Measurements from ENCODE around the gene KLHL22. TPM values are rescaled to one million over a fixed set of nuclear protein-coding genes. Genes with fewer than 3 reads are reported as not detected.
"Not testable (repeated sequence)": the region's sequence is repeated elsewhere in the genome, so short reads cannot be mapped to it uniquely, and the experiment has no call there.

KLHL22 gene
- total RNA-seq, 2 experiments from 2014 or later: 14.1 to 15.2 TPM

DNA sequence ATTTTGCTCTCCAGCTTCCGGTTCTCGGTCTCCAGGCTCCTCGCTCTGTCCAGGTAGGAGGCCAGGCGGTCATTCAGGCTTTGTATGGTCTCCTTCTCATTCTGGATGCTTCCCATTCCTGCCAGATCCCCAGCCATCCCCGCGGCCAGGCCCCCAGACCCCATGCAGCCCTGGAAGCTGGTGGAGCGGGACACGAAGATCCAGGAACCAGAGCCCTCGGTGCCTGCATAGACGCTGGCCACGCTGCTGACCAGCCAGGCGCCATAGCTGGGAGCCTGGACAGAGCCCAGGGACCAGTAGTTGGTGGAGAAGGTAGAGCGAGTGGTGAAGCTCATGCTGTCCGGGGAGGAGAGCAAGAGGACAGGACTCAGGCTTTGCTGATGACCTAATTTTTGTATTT is 11.8 kb downstream of the KLHL22 start:
- H3K36me3 Mint-ChIP-seq (ENCODE audit: low read depth): peaks cover 11% of the 10 kb centered on the region
- no peaks in the 10 kb centered on the region for H3K27me3 Mint-ChIP-seq
- DNase-seq (no peak), ATAC-seq (no peak)
- ChIA-PET CTCF (interaction anchor here (0.9 to 1.4 kb wide), 3 partner anchors 11 to 167 kb away, joined by 3 to 4 read pairs (median 3); no protein-coding TSS in a partner anchor), POLR2A (interaction anchor here (0.6 kb wide), 1 partner anchor 1656 kb away, joined by 3 read pairs; no protein-coding TSS in a partner anchor)
- no peak overlapping the region for H3K27ac Mint-ChIP-seq
- no peak overlapping the region for H3K4me3 Mint-ChIP-seq
- intact Hi-C loops (cut with DNase I, micrococcal nuclease): no loop called here
- H3K4me1 Mint-ChIP-seq: peaks cover 8% of the 10 kb centered on the region
- H3K9me3 Mint-ChIP-seq (ENCODE audit: low read depth): no peaks in the 10 kb centered on the region

DNA sequence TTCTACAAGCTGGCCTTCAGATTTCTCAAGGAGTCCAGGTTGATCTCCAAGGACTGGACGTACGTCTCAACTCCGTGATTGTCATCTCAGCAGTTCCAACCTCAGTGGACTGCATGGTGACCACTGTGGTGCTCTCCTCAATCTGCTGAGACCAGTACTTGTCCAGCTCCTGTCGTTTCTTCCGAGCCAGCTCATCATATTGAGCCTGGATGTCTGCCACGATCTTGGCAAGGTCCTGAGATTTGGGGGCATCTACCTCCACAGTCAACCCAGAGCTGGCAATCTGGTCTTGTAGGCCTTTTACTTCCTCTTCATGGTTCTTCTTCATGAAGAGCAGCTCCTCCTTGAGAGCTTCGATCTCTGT is 12.5 kb downstream of the KLHL22 start:
- CTCF ChIA-PET: not testable (repeated sequence)

DNA sequence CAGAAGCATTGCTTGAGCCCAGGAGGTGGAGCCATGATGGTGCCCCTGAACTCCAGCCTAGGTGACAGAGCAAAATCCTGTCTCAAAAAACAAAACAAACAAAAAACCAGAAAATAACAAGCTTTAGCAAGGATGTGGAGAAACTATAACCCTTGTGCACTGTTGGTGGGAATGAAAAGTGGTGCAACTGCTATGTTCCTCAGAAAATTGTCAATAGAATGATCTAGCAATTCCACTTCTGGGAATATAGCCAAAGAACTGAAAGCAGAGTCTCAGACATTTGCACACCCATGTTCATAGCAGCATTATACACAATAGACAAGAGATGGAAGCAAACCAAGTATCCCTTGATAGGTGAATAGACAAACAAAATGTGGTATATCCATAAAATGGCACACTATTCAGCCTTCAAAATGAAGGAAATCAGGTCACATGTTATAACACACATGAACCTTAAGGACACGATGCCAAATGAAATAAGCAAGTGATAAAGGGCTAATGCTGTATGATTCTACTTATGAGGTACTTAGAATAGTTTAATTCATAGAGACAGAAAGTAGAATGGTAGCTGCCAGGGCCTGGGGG is 15.9 kb downstream of the KLHL22 start:
- H3K4me3 Mint-ChIP-seq: no peak overlapping the region

More for the DNA sequence above, 12.5 kb downstream of the KLHL22 start:
- DNase-seq; H3K27ac Mint-ChIP-seq; H3K27me3 Mint-ChIP-seq; intact Hi-C loops (cut with DNase I, micrococcal nuclease); H3K4me3 Mint-ChIP-seq; H3K9me3 Mint-ChIP-seq (ENCODE audit: low read depth); POLR2A ChIA-PET; ATAC-seq; H3K4me1 Mint-ChIP-seq: not testable (repeated sequence)
- H3K36me3 Mint-ChIP-seq (ENCODE audit: low read depth): peaks cover 11% of the 10 kb centered on the region

DNA sequence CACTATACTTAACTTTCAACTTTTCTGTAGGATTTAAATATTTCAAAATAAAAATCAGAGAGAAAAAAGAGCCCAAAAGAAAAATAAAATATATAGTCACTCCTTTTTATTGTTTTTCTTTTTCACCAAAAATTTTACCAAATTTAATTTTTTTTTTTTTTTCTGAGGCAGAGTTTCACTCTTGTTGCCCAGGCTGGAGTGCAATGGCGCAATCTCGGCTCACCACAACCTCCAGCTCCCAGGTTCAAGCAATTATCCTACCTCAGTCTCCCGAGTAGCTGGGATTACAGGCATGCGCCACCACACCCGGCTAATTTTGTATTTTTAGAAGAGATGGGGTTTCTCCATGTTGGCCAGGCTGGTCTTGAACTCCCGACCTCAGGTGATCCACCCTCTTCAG is 17.5 kb downstream of the KLHL22 start:
- H3K27ac Mint-ChIP-seq; DNase-seq; intact Hi-C loops (cut with DNase I, micrococcal nuclease); ATAC-seq; H3K4me3 Mint-ChIP-seq; POLR2A ChIA-PET; H3K9me3 Mint-ChIP-seq (ENCODE audit: low read depth); H3K36me3 Mint-ChIP-seq (ENCODE audit: low read depth); H3K27me3 Mint-ChIP-seq; CTCF ChIA-PET: not testable (repeated sequence)
- peaks cover 39% of the 10 kb centered on the region for H3K4me1 Mint-ChIP-seq

More for the DNA sequence above, 15.9 kb downstream of the KLHL22 start:
- intact Hi-C loops (cut with DNase I, micrococcal nuclease): no loop called here
- DNase-seq (no peak), ATAC-seq (no peak)
- ChIA-PET CTCF (interaction anchor here (0.6 kb wide), 1 partner anchor 23 kb away, joined by 3 read pairs; no protein-coding TSS in a partner anchor), POLR2A (no interaction called here)
- H3K27me3 Mint-ChIP-seq: no peaks in the 10 kb centered on the region
- no peak overlapping the region for H3K27ac Mint-ChIP-seq
- H3K4me1 Mint-ChIP-seq: peaks cover 30% of the 10 kb centered on the region
- H3K36me3 Mint-ChIP-seq (ENCODE audit: low read depth): peaks cover 7% of the 10 kb centered on the region
- H3K9me3 Mint-ChIP-seq (ENCODE audit: low read depth): no peaks in the 10 kb centered on the region

DNA sequence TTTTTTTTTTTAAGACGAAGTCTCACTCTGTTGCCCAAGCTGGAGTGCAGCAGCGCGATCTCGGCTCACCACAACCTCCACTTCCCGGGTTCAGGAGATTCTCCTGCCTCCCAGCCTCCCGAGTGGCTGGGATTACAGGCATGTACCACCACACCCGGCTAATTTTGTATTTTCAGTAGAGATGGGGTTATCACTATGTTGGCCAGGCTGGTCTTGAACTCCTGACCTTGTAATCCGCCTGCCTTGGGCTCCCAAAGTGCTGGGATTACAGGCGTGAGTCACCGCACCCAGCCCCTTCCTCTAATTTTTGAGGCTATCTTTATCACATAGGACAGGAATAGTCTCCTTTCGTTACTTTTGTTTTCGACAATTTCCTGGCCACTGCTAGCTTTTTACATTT is 20.0 kb downstream of the KLHL22 start:
- H3K27me3 Mint-ChIP-seq; POLR2A ChIA-PET; ATAC-seq; H3K9me3 Mint-ChIP-seq (ENCODE audit: low read depth); DNase-seq: not testable (repeated sequence)
- intact Hi-C loops (cut with DNase I, micrococcal nuclease): loop anchor here in 1 of 2 experiments (1.0 kb wide), 1 partner anchor 20 kb away; the partner anchor contains the start of gene KLHL22
- H3K4me1 Mint-ChIP-seq: peaks cover 44% of the 10 kb centered on the region
- peak overlapping the region; percentile 86 for H3K27ac Mint-ChIP-seq
- peak overlapping the region; percentile 48 for H3K4me3 Mint-ChIP-seq
- CTCF ChIA-PET: interaction anchor here (1.2 kb wide), 1 partner anchor 19 kb away, joined by 4 read pairs; no protein-coding TSS in a partner anchor
- peaks cover 16% of the 10 kb centered on the region for H3K36me3 Mint-ChIP-seq (ENCODE audit: low read depth)

DNA sequence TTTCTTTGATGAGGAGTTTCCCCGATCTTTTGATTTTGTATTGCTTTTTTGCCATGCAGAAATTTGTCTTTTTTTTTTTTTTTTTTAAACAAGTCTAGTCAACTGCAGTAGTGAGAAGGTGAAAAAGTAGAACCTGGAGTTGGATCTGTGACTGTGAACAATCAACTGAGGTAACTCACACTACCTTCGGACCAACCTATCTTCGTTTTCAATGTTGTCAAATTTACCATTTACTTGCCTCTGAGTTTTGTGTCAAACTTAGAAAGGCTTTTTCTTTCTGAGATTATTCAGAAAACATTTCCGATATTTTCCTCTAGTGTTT is 20.5 kb downstream of the KLHL22 start:
- Mint-ChIP-seq H3K27ac (peak overlapping the region; percentile 86), H3K27me3 (no peaks in the 10 kb centered on the region), H3K4me3 (peak overlapping the region; percentile 48), H3K4me1 (peaks cover 43% of the 10 kb centered on the region), H3K9me3 (ENCODE audit: low read depth) (no peaks in the 10 kb centered on the region), H3K36me3 (ENCODE audit: low read depth) (peaks cover 18% of the 10 kb centered on the region)
- ChIA-PET POLR2A (interaction anchor here (0.6 kb wide), 1 partner anchor 12 kb away, joined by 3 read pairs; no protein-coding TSS in a partner anchor), CTCF (no interaction called here)
- peak; percentile 69 for ATAC-seq
- DNase-seq: no peak
- intact Hi-C loops (cut with DNase I, micrococcal nuclease): loop anchor here in 1 of 2 experiments (1.0 kb wide), 1 partner anchor 20 kb away; the partner anchor contains the start of gene KLHL22

DNA sequence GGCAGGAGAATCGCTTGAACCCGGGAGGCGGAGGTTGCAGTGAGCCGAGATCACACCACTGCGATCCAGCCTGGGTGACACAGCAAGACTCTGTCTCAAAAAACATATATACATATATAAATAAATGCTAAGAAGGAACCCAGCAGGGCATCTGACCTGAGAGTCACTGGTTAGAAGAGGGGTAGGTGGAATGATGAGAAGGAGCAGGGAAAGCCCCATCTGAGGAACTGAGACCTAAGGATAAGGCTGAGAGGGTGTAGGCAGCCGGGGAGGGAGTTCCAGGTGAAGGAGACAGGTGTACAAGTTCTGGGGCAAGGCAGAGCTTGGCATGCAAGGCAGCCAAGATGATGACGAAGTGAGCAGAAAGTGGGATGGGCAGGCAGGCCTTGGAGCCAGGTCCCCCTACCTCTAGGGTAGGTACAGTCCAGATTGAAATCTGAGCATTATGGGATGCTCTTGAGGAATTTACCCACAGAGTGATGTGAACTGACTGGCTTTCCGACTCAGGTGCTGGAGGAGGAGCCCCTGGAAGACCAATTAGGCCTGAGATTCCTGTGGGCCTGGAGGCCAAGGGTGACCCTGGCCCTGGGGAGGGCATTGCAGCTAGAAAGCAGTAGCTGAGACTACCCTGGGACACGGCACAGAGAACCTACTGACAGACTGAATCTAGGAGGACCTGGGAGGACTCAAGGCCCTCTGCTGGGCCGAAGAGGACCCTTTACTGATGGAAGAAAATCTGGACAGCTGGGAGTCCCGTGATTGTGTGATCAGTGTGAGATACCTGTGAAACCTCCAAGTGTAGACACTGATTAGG is 22.8 kb downstream of the KLHL22 start:
- Mint-ChIP-seq H3K9me3 (ENCODE audit: low read depth) (no peaks in the 10 kb centered on the region), H3K4me1 (peaks cover 48% of the 10 kb centered on the region), H3K27me3 (no peaks in the 10 kb centered on the region), H3K27ac (peak overlapping the region; percentile 45), H3K4me3 (no peak overlapping the region), H3K36me3 (ENCODE audit: low read depth) (peaks cover 17% of the 10 kb centered on the region)
- CTCF ChIA-PET: interaction anchor here (0.7 to 1.7 kb wide), 2 partner anchors 16 to 77 kb away, joined by 3 read pairs; no protein-coding TSS in a partner anchor
- intact Hi-C loops (cut with DNase I, micrococcal nuclease): no loop called here
- POLR2A ChIA-PET: no interaction called here
- no peak for ATAC-seq
- no peak for DNase-seq

DNA sequence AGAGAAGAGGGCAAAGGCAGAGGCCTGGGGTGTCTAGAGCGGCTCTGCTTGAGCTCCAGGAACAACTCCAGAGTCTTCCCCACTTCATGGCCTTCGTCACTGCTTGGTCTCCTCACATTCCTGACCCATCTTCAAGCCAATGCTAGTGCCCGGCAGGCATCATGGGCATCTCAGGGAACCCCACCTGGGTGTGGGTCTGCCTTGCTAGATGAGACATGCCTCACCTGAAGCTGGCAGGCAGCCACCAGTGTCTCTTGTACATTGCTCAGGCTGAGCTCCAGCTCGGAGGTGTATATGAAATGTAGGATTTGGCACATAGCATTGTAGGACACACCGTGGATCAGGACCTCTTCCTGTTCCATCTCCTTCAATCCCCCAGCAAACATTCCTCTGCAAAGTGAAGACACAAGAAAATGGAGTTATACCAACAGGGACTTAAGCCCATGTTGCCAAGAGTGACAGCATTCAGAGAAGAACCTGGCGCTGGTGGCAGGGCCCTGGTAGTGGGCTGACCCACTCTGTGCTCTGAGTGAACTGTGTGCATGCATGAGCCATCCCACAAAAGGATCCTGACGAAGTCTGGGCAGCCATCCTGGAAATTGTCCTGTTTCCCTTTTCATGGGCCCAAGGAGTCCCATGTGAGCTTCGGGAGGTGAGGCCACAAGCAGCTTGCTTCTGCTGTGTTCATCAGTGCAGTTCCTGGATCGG is 24.3 kb downstream of the KLHL22 start:
- Mint-ChIP-seq H3K4me3 (no peak overlapping the region), H3K27me3 (no peaks in the 10 kb centered on the region), H3K36me3 (ENCODE audit: low read depth) (peaks cover 17% of the 10 kb centered on the region), H3K27ac (no peak overlapping the region), H3K4me1 (peaks cover 47% of the 10 kb centered on the region), H3K9me3 (ENCODE audit: low read depth) (no peaks in the 10 kb centered on the region)
- ChIA-PET POLR2A (no interaction called here), CTCF (interaction anchor here (1.7 kb wide), 1 partner anchor 15 kb away, joined by 5 read pairs; no protein-coding TSS in a partner anchor)
- DNase-seq (no peak), ATAC-seq (no peak)
- intact Hi-C loops (cut with DNase I, micrococcal nuclease): no loop called here

DNA sequence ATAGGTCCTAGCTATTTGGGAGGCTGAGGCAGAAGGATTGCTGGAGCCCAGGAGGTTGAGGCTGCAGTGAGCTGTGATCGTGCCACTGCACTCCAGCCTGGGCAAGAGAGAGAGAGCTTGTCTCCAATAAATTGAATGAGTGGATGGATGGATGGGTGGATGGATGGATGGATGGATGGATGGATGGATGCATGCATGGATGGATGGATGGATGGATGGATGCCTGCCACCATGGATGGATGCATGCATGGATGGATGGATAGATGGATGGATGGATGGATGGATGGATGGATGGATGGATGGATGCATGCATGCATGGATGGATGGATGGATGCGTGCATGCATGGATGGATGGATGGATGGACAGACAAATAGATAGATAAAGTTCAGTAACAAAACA is 25.1 kb downstream of the KLHL22 start:
- intact Hi-C loops (cut with DNase I, micrococcal nuclease); H3K27me3 Mint-ChIP-seq; H3K27ac Mint-ChIP-seq: not testable (repeated sequence)

DNA sequence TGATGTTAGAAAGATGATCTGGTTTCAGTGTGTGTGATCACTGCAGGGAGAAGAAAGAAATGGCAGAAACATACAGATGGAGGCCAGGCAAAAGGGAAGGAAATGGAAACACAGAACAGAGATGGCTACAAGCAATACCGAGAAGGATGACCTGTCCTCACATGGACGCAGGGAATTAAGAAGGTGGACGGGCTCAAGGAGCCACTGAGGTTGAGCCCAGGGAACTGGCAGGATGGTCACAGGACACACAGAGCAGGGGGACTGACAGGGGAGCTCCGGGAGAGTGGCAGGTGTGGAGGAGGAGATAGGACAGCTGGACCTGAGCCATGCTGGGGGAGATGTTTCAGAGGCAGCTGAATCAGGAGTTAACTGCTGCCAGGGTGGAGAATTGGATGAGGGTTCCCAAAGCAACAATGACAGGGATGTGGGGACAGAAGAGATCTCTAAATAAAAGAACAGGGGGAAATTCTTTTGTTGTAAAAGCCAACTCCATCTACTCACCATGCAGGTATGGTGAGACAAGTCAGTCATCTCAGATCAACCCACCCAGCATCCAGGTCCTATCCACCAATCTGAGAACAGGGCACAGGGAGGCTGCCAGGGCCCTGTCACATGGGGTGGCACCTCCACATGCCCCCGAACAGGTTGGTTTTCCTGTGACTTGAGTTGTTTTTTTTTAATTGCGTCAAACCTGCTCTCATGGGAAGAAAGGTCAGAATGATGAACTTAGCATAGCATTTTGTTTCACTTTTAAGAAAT is 26.3 kb downstream of the KLHL22 start:
- POLR2A ChIA-PET: no interaction called here
- no peak overlapping the region for H3K4me3 Mint-ChIP-seq

More for the DNA sequence above, 25.1 kb downstream of the KLHL22 start:
- not testable (repeated sequence) for DNase-seq; H3K9me3 Mint-ChIP-seq (ENCODE audit: low read depth); H3K4me3 Mint-ChIP-seq; ATAC-seq
- peaks cover 17% of the 10 kb centered on the region for H3K36me3 Mint-ChIP-seq (ENCODE audit: low read depth)
- POLR2A ChIA-PET: interaction anchor here (0.7 kb wide), 1 partner anchor 85 kb away, joined by 3 read pairs; no protein-coding TSS in a partner anchor
- CTCF ChIA-PET: interaction anchor here (1.7 kb wide), 1 partner anchor 14 kb away, joined by 5 read pairs; no protein-coding TSS in a partner anchor
- peaks cover 46% of the 10 kb centered on the region for H3K4me1 Mint-ChIP-seq

More for the DNA sequence above, 26.3 kb downstream of the KLHL22 start:
- ATAC-seq (peak; percentile 38), DNase-seq (no peak)
- H3K27me3 Mint-ChIP-seq: no peaks in the 10 kb centered on the region
- H3K4me1 Mint-ChIP-seq: peaks cover 47% of the 10 kb centered on the region
- intact Hi-C loops (cut with DNase I, micrococcal nuclease): no loop called here
- CTCF ChIA-PET: interaction anchor here (1.6 kb wide), 1 partner anchor 21 kb away, joined by 4 read pairs; no protein-coding TSS in a partner anchor
- no peaks in the 10 kb centered on the region for H3K9me3 Mint-ChIP-seq (ENCODE audit: low read depth)
- peaks cover 19% of the 10 kb centered on the region for H3K36me3 Mint-ChIP-seq (ENCODE audit: low read depth)
- peak overlapping the region; percentile 48 for H3K27ac Mint-ChIP-seq
